NB4 (cell line): Measurements from ENCODE around the gene FBP1.

Experiments
- MAX ChIP-seq: IDR thresholded peaks from 2 replicates; pipeline ENCODE4 v1.6.1; 2011; ENCODE audit warnings: low read depth, low read length
- MYC ChIP-seq: IDR thresholded peaks from 2 replicates; pipeline ENCODE4 v1.6.1; 2011; ENCODE audit warnings: low read depth, low read length
- POLR2A ChIP-seq: IDR thresholded peaks from 2 replicates; pipeline ENCODE4 v1.6.1; 2011; ENCODE audit warnings: mild to moderate bottlenecking; ENCODE audit not compliant: insufficient read length; ENCODE audit errors: extremely low read depth
- TF ChIP-seq, protein P1 (sequence below): IDR thresholded peaks from one replicate; pipeline ENCODE4 v1.5.1; 2012; ENCODE audit warnings: low read depth, low read length

GRCh38 chr9:94586814-94587213 is 52.5 kb downstream of the FBP1 start:
- TF ChIP-seq POLR2A (no peak), MAX (no peak), MYC (no peak)
- TF ChIP-seq, protein P1, sequence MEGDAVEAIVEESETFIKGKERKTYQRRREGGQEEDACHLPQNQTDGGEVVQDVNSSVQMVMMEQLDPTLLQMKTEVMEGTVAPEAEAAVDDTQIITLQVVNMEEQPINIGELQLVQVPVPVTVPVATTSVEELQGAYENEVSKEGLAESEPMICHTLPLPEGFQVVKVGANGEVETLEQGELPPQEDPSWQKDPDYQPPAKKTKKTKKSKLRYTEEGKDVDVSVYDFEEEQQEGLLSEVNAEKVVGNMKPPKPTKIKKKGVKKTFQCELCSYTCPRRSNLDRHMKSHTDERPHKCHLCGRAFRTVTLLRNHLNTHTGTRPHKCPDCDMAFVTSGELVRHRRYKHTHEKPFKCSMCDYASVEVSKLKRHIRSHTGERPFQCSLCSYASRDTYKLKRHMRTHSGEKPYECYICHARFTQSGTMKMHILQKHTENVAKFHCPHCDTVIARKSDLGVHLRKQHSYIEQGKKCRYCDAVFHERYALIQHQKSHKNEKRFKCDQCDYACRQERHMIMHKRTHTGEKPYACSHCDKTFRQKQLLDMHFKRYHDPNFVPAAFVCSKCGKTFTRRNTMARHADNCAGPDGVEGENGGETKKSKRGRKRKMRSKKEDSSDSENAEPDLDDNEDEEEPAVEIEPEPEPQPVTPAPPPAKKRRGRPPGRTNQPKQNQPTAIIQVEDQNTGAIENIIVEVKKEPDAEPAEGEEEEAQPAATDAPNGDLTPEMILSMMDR = no peak
